Right kidney (tissue), 1 donor: ENCODE measurements around the gene EP400.

Experiments used
- DNase-seq: peaks from one replicate; pipeline ENCODE4 v3.0.0-alpha.2; 2016

The EP400 gene

DNA sequence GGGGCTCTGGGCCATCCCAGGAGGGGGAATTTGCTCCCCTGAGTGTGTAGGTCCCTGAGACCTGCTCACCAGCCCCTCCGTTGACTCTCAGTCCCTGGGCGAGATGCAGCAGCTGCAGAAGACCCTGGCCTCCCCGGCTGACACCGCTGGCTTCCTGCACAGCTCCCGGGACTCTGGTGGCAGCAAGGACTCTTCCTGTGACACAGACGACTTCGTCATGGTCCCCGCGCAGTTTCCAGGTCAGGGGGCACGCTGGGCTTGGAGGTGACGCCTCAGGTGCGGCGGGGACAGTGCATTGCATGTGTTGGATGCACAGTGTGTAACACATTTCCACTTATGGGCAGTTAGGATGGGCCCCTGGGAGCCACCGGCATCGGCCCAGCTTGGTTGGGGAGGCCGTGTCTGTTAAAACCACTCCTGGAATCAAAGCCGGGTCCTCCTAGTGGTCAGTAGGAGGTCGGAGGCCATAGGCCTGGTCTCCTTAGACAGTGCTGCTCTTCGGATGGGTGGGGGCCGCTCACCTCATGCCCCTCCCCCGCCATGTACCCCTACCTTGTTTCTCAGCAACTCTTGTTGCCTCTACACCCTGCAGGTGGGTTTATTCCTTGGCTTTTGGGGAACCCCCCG, 37.8 kb upstream of the EP400 start:
- no peak for DNase-seq

DNA sequence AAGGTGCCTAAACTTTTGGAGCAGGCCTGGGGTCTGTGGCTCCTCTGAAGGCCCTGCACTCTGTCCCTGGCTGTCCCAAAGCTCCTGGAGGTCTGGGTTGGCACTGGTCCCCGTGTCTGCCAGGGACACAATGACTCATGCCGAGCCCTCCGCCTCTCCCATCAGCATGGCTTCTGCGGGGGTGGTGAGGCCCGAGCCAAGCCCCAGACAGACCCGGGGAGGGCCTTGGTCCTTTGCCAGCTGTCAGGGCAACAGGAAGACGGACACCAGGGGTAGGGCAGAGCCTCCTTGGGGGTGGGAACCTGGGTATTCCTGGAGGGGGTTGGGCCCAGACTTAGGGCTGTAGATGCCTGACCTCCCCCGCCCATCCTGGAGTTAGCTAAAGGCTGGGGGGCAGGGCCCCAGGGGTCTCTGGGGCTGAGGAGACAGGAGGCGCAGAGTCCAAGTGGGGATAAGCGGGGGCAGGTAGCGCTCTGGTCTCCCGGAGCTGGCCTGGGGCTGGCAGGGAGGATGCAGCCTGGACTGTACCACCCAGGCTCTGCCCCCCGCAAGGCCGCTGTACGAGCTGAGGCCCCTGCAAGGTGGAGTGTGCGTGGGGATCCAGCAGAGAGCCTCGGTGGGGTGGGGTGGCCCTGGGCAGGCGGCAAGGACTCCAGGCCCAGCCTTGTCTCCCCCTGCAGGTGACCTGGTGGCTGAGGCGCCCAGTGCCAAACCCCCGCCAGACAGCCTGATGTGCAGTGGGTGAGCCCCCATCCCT, 37.0 kb upstream of the EP400 start:
- no peak for DNase-seq

DNA sequence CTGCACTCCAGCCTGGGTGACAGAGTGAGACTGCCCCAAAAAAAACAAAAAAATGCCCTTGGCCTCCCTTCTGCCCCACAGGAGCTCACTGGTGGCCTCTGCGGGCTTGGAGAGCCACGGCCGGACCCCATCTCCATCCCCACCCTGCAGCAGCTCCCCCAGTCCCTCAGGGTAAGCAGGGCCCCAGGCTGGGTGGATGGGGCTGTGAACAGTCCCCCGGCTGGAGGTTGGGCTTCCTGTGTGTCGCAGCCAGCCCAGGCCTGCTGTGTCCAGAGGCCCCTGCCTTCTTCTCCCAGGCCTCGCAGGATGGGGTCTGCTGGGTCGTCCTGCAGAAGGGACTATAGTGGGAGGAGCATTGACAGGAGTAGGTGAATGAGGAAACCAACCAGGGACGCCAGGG, 36.1 kb upstream of the EP400 start:
- DNase-seq: no peak

DNA sequence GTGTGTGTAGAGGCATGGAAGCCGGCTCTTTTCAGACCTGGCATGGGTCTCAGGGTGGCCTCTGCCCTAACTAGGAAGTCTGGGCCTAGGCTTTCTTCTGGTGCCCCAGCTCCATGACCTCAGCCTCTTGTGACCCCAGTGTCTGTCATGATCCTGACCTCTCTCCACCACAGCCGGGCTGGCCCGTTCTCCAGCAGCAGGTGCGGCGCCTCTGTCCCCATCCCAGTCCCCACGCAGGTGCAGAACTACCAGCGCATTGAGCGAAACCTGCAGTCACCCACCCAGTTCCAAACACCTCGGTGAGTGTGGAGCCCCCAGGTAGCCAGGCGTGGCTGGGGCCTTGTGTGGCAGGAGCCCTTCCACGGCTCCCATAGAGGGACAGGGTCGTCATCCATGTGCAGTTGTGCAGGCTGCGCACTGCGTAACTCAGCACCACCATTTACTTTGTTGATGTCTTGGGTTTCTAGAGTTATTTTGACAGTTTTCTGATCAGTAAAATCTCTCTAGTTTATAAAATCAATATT, 35.5 kb upstream of the EP400 start:
- no peak for DNase-seq

DNA sequence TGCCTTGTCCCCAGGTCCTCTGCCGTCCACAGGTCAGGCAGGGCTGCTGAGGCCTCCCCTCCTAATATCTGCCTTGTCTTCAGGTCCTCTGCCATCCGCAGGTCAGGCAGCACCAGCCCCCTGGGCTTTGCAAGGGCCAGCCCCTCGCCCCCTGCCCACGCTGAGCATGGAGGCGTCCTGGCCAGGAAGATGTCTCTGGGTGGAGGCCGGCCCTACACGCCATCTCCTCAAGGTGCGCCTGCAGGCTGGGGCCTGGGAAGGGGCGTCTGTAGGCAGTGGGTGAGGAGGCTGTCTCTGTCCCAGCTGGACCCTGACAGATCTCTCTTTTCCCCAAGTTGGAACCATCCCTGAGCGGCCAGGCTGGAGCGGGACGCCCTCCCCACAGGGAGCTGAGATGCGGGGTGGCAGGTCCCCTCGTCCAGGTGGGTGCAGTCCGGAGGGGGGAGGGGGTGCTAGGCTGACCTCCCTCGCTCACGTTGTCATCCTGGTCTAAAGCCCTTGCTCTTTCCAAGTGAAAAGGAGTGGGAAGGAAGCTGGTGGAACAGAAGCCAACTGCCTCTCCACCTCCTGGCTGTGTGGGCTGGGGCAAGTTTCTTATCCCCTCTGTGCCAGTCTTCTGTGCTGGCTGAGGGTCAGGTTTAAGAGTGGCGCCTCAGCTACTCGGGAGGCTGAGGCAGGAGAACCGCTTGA, 34.6 kb upstream of the EP400 start:
- no peak for DNase-seq

DNA sequence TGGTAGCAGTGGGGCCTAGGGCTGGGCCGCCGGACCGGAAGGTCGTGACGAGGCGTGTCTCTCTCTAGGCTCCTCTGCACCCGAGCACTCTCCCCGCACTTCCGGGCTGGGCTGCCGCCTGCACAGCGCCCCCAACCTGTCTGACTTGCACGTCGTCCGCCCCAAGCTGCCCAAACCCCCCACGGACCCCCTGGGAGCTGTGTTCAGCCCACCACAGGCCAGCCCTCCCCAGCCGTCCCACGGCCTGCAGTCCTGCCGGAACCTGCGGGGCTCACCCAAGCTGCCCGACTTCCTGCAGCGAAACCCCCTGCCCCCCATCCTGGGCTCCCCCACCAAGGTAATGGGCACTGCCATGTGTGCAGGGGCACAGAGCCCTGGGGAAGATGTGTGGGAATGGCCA, 33.9 kb upstream of the EP400 start:
- DNase-seq: no peak

DNA sequence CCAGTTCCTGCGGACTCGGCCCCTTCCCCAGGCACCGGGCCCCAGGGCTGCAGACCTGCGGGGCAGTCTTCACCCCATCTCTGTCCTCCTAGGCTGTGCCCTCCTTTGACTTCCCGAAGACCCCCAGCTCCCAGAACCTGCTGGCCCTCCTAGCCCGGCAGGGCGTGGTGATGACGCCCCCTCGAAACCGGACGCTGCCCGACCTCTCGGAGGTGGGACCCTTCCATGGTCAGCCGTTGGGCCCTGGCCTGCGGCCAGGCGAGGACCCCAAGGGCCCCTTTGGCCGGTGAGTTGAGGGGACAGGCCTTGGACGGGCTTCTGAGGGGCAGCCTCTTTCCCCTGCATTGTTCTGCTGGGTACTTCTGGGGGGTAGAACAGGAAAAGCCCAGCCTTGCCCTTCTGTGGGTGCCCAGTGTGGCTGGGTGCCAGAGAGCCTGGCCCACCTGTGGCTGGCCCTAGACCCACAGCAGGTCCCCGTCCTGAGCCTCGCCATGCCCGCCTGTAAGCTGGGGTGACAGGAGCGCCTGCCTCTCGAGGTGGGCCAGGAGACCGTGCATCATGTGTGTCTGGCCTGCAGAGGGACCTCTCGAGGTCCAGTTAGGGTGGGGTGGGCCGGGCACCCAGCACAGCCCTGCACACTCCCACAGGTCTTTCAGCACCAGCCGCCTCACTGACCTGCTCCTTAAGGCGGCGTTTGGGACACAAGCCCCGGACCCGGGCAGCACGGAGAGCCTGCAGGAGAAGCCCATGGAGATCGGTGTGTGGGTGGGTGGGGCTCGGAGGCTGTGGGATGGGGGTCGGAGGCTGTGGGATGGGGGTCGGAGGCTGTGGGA, 33.2 kb upstream of the EP400 start:
- DNase-seq: no peak

DNA sequence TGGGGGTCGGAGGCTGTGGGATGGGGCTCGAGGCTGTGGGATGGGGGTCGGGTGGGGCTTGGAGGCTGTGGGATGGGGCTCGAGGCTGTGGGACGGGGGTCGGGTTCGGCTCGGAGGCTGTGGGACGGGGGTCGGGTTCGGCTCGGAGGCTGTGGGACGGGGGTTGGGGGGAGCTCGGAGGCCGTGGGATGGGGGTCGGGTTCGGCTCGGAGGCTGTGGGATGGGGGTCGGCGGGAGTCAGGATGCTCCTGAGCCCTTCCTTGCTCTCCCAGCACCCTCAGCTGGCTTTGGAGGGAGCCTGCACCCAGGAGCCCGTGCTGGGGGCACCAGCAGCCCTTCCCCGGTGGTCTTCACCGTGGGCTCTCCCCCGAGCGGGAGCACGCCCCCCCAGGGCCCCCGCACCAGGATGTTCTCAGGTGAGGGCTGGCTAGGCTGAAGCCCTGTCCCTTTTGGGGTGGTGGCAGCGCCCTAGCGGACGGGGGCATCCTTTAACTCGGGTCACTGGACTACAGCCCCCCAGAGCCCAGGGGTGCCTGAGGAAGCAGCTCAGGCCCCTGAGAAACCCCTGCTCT, 32.5 kb upstream of the EP400 start:
- no peak for DNase-seq

DNA sequence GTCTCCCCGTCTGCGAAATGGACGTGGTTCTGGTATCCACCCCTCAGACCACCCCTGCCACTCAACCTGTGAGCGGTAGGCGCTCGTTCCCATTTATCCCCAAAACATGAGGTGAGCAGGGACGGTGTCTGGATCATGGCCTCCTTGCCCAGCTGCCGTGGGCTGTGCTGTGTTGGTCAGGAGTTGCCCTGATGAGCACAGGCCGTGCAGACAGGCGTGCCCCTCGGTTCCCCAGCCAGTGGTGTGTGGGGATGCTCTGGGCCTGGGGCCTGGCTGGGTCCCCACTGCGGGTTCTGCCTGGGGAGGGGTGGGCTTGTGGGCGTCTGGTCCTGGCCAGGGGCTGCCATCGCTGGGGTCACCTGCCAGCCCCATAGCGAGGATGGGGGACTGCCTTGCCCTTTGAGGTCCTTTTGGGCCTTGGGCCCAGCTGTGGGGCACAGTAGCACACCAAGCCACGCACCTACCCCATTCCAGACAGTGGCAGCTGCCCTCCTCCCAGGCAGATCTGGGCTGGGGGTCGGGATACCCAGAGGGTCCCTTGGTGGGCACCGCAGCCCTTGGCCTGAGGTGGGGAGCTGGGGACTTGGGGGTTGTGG, 31.9 kb upstream of the EP400 start:
- DNase-seq: no peak

DNA sequence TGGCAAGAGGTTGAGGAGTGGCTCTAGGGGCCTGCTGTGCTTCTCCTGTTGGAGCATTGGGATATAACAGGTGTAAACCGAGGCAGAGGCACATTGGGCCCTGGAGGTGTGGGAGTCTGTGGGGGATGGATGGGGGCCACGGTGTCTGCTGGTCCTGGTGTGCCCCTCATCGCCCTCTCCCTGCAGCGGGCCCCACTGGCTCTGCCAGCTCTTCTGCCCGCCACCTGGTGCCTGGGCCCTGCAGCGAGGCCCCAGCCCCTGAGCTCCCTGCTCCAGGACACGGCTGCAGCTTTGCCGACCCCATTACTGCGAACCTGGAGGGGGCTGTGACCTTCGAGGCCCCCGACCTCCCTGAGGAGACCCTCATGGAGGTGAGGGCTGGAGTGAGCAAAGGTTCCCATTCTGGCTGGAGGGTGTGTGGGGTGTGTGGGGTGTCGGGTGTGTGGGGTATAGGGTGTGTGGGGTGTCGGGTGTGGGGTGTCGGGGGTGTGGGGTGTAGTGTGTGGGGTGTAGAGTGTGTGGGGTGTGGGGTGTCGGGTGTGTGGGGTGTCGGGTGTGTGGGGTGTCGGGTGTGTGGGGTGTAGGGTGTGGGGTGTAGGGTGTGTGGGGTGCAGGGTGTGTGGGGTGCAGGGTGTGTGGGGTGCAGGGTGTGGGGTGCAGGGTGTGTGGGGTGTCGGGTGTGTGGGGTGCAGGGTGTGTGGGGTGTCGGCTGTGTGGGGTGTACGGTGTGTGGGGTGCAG, 31.3 kb upstream of the EP400 start:
- DNase-seq: no peak

DNA sequence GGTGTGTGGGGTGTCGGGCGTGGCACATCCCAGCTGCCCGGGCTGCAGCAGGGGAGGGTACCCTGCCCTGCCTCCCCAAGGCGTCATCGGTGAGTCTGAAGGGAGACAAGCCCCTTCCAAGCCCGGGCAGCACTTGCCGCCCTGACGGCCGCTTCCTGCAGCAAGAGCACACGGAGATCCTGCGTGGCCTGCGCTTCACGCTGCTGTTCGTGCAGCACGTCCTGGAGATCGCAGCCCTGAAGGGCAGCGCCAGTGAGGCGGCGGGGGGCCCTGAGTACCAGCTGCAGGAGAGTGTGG, 30.7 kb upstream of the EP400 start:
- DNase-seq: no peak

DNA sequence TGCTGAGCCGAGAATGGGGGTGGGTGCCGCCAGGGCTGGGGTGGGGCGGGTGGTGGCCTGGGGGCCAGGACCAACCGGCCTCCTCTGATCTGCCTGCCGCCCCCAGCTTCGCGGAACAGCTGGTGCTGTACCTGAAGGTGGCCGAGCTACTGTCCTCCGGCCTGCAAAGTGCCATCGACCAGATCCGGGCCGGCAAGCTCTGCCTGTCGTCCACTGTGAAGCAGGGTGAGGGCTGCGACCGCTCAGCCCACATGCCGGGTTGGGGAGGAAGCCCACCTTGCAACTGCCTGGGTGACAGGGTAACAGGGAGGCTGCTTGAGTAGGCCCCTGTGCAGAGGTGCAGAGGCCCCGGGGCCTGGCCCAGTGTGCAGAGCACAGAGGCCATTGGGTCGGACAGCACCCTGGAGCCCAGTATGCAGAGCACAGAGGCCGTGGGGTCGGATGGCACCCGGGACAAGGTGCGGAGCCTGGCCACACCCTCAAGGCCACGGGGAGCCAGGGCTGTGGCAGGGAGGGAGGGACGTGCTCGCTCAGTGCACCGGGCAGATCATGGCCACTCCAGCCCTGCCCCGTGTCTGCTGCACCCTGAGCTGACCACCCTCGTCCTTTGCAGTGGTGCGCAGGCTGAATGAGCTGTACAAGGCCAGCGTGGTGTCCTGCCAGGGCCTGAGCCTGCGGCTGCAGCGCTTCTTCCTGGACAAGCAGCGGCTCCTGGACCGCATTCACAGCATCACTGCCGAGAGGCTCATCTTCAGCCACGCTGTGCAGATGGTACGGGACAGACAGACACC, 30.2 kb upstream of the EP400 start:
- no peak for DNase-seq

DNA sequence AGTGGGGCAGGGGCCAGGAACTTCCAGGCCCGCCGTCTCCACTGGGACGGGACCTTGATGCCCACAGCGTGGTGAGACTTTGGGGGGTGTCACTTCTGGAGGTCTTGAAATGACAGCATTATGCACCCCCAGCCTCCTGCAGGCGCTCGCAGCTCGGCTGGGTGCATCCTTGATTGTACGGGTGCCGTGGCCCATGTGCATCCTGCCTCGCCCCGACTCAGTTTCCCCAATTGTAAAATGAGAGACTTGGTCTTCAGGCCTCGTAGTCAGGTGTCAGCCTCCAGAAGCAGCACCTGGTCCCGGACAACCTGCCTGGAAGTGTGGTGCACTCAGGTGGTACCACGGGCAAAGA, 29.6 kb upstream of the EP400 start:
- no peak for DNase-seq

DNA sequence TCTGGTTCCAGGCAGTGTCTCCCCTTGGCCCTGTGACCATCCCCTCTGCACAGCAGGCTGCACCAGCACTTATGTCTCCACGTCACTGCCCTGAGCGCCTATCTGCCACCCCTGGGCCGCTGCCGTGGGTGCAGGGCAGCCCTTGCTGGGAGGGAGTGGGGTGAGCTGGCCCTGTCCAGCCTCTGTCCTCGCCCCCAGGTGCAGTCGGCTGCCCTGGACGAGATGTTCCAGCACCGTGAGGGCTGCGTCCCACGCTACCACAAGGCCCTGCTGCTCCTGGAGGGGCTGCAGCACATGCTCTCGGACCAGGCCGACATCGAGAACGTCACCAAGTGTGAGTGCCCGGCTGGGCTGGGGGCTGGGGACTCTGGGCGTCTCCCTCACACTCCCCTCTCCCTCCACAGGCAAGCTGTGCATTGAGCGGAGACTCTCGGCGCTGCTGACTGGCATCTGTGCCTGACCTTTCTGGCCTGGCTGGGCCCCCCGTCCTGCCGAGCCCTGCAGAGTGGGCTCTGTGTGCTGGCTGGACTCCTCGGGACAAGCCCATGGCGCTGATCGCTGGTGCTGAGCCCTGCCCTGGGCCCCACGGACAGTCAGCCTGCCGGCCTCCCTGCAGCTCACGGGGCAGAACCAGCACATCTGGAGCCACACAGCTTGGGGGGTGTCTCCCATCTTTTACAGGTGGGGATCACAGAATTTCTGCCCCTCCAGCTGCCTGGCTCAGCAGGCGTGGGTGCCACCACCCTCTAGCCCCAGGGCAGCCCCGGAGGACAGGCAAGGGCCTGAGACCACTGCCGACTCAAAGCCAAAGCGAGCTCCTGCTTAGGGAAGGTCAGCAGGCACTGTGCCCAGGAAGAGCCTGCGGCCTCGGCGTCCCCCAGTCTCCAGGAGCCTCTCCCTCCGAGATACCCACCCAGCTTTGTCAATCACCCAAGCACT, 28.6 kb upstream of the EP400 start:
- DNase-seq: no peak

DNA sequence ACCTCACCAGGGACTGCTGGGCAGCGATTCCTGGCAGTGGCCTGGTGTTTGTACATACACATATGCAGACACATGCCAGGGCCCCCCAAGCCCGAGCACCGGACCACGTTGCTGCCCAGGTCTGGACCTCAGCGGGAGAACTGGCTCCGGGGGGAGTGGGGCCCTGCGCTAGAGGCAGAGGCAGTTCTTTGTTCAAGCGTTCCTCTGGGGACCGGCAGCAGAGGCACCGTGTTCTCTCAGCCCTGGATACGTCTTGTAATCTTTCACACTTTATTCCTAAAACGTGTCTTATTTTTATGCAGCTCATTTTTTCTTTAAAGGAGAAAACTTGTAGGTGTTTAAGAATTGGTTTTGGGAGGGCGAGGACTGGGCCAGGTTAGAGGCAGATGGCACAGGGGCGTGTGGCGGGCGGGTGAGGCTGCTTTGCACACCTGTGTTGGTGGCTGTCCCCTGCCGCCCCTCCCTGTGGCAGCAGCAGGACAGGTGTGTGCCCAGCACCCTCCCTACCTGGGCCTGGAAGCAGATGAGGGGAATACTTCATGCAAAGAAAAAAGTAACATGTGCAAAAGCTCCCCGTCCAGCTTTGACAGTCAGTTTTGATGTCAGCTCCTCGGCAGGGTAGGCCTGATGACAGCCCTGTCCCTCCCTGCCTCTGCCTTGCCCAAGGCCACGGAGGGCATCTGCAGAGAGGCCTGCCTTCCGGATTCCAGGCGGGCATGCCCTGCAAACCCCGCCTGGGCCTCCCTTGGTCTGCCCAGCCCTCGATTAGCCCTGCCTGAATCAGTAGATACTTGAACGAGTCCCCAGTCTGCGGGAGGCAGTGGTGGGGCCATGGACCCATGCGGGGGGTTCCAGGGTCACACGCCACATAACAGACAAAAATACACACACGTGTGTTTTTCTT, 27.6 kb upstream of the EP400 start:
- DNase-seq: no peak

DNA sequence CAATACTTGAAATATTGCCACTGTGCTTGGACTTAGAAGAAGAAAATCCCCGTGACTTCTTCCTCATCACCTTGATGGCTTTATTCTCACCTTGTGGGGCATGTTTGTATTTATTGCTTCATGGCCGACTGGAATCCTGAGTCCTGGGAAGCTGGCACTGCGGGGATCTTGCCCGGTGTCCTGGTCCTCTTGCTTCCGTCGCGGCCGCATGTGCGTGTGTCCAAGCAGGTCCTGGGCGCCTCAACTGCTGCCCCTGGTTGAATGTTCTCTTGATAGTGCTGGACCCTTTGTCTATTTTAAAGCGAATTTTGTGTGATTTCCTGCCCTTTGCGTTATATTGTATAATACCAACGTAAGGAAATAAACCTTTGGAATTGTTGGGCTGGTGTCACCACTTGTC, 27.0 kb upstream of the EP400 start:
- DNase-seq: no peak

DNA sequence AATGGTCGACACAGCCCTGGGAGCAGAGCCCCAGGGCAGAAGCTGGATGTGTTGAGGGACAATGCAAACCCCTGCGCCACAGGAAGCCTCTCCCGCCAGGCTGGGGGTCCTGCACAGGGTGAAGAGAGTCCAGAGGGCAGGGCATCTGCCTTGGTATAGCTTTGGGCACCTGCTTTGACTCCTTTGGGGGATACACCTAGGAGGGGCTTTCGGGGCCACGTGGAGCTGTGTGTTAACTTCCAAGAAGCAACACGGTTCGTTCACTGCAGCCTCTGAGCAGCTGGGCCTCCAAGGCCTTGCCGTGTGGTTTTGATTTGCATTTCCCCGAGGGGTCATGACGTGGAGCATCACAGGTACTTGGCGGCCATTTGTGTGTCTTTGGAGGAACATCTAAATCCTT, 26.5 kb upstream of the EP400 start:
- DNase-seq: no peak
